Measurements from ENCODE around the gene NUP93.
"Not testable (repeated sequence)": the region's sequence is repeated elsewhere in the genome, so short reads cannot be mapped to it uniquely, and the experiment has no call there.

The NUP93 gene

GRCh38 chr16:56848955-56849689 lies 119.2 kb downstream of the NUP93 start:
- DNase-seq (ENCODE audit: low read depth in 2 of 2): no peak

- no peak for DNase-seq (ENCODE audit: low read depth in 2 of 2)
Measured at GRCh38 chr16:56849690-56850680, 120.1 kb downstream of the NUP93 start.

- DNase-seq (ENCODE audit: low read depth in 2 of 2): no peak
Measured at GRCh38 chr16:56851671-56852400, 121.9 kb downstream of the NUP93 start.

GRCh38 chr16:56852401-56852730 lies 122.4 kb downstream of the NUP93 start:
- DNase-seq (ENCODE audit: low read depth in 2 of 2): no peak

GRCh38 chr16:56852968-56853367 lies 123.0 kb downstream of the NUP93 start:
- no peak for DNase-seq (ENCODE audit: low read depth in 2 of 2)

GRCh38 chr16:56855201-56855600 lies 125.3 kb downstream of the NUP93 start:
- no peak for DNase-seq (ENCODE audit: low read depth in 2 of 2)

GRCh38 chr16:56855946-56856345 lies 126.0 kb downstream of the NUP93 start:
- DNase-seq (ENCODE audit: low read depth in 2 of 2): no peak

- DNase-seq (ENCODE audit: low read depth in 2 of 2): no peak
Measured at GRCh38 chr16:56856876-56857447, 127.0 kb downstream of the NUP93 start.

GRCh38 chr16:56858374-56858773 lies 128.4 kb downstream of the NUP93 start:
- no peak for DNase-seq (ENCODE audit: low read depth in 2 of 2)

GRCh38 chr16:56859636-56860035 lies 129.7 kb downstream of the NUP93 start:
- no peak for DNase-seq (ENCODE audit: low read depth in 2 of 2)

- DNase-seq (ENCODE audit: low read depth in 2 of 2): no peak
Measured at GRCh38 chr16:56860226-56861020, 130.5 kb downstream of the NUP93 start.

GRCh38 chr16:56861092-56861610 lies 131.2 kb downstream of the NUP93 start:
- no peak for DNase-seq (ENCODE audit: low read depth in 2 of 2)

GRCh38 chr16:56861756-56862155 lies 131.8 kb downstream of the NUP93 start:
- DNase-seq (ENCODE audit: low read depth in 2 of 2): no peak

GRCh38 chr16:56862776-56863175 lies 132.8 kb downstream of the NUP93 start:
- DNase-seq (ENCODE audit: low read depth in 2 of 2): no peak

GRCh38 chr16:56864960-56865359 lies 135.0 kb downstream of the NUP93 start, which contains the start of gene SLC12A3:
Gene SLC12A3 (plus strand): TSS chr16:56865207. CDS start chr16:56865236, 29 bp downstream.
- no peak for DNase-seq (ENCODE audit: low read depth in 2 of 2)

- DNase-seq (ENCODE audit: low read depth in 2 of 2): no peak
Measured at GRCh38 chr16:56865394-56866062, 135.6 kb downstream of the NUP93 start.

GRCh38 chr16:56866955-56867830 lies 137.3 kb downstream of the NUP93 start:
- no peak for DNase-seq (ENCODE audit: low read depth in 2 of 2)

- no peak for DNase-seq (ENCODE audit: low read depth in 2 of 2)
Measured at GRCh38 chr16:56868175-56868574, 138.2 kb downstream of the NUP93 start.

GRCh38 chr16:56868766-56869165 lies 138.8 kb downstream of the NUP93 start:
- DNase-seq (ENCODE audit: low read depth in 2 of 2): not testable (repeated sequence)

Measured in stimulated activated CD8-positive, alpha-beta memory T cell treated with anti-CD3 and anti-CD28 coated beads, Interleukin-7, amount 100 ng/mL, for 1 hour (primary cell).